Measurements from ENCODE around the gene UFD1. TPM values are rescaled to one million over a fixed set of nuclear protein-coding genes. Genes with fewer than 3 reads are reported as not detected.
"Not testable (repeated sequence)": the region's sequence is repeated elsewhere in the genome, so short reads cannot be mapped to it uniquely, and the experiment has no call there.

UFD1 gene
- total and polyA plus RNA-seq, 11 donors: 28.7 to 80.5 (median 43.0) TPM

DNA sequence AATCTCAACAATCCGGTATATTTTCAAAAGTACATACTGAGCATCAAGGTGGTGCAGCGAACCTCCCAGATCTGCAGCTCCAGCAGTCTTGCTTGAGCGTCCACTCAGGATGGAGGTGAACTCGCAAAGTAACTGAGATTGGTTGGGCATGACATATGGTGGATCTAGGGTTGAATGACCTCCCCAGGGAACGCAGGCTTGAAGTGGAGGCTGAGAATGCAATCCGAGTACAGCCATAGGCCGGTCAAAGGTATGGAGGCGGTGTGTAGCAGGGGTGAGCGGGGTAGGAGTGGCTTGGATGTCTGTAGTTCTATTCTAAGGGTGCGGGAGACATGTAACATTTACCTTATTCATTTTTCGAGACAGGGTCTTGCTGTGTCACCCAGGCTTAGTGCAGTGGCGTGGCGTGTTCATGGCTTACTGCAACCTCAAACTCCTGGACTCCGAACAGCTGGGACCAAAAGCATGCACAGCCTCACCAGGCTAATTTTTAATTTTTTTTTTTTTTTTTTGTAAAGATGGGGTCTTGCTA is 30.9 kb downstream of the UFD1 start:
- Histone ChIP-seq H3K4me1 (peaks cover 2 to 48% (median 33%) of the 10 kb centered on the region in 12 donors), H3K4me3 (peak overlapping the region; percentile 73 to 99 (median 91)), H3K9me3 (no peaks in the 10 kb centered on the region), H3K27me3 (no peaks in the 10 kb centered on the region), H3K27ac (peak overlapping the region; percentile 76 to 97 (median 90)), H3K36me3 (peaks cover 0 to 54% (median 45%) of the 10 kb centered on the region in 9 donors)
- WGBS, 4 donors: 11 to 23% (median 16%) methylated on average over 12 to 14 of the region's 14 CpGs
- intact Hi-C loops (cut with DNase I): loop anchor here in 2 of 10 donors (2.0 to 10.0 kb wide), 2 partner anchors 29 to 153 kb away; partner anchors contain the start of gene CLTCL1 (in 1 of the 2)
- no peak for TF ChIP-seq POLR2A (IDR thresholded peaks at IDR 0.05)
- DNase-seq (peak in 2 of 5 donors; percentile 19 to 40), ATAC-seq (peak; percentile 29 to 53 (median 46))

DNA sequence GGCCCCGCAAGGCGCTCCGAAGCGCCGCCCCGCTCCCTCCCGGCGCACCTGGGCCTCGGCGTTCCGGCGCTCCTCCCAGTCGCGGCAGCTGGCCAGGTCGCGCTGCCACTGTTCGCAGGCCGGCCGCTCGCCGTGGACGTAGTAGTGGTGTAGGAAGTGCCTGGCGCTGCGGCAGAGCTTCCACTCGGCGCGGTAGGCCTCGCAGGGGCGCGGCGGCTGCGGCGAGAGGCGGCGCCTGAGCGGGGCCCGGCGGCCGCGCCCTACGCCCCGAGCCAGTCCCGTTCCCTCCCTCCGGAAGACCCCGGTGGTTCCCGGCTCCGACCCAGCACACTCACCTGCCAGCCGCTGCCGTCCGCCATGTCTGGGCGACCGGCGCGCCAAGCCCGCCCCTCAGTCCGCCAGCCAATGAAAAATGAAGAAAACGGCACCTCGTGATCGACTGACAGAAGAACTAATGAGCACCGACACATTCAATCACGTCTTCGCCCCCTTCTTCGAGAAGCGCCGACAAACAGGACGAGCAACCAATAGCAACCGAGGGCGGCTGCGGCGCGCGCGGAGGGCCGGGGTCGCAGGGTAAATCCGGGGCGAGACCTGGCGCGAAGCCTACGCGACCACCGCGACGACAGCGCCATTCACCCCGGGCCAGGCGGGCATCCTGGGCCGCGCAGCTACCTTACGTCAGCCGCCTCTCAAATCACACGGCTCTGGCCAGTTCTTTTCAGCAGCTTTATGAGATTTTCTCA is 31.5 kb downstream of the UFD1 start, which contains the start of gene C22orf39:
C22orf39 (minus strand) TSS at position 382 of the 746 bp plus-strand sequence; CDS start at position 359, 23 bp downstream.
- peak; percentile 84 to 97 (median 94) for ATAC-seq
- intact Hi-C loops (cut with DNase I): loop anchor here in 4 of 10 donors (1.0 to 10.0 kb wide), 4 partner anchors 15 to 153 kb away; partner anchors contain the start of genes MRPL40 (in 2 of the 4), CDC45 (in 1 of the 4), CLTCL1 (in 1 of the 4) and UFD1 (in 1 of the 4)
- Histone ChIP-seq H3K27ac (peak within 1 kb of the TSS; percentile 76 to 97 (median 91)), H3K4me1 (peaks cover 2 to 55% (median 33%) of the 10 kb centered on the region in 12 donors), H3K27me3 (no peaks in the 10 kb centered on the region), H3K4me3 (peak within 1 kb of the TSS; percentile 73 to 99 (median 91)), H3K36me3 (peaks cover 0 to 52% (median 40%) of the 10 kb centered on the region in 9 donors), H3K9me3 (no peaks in the 10 kb centered on the region)
- TF ChIP-seq, protein P1, sequence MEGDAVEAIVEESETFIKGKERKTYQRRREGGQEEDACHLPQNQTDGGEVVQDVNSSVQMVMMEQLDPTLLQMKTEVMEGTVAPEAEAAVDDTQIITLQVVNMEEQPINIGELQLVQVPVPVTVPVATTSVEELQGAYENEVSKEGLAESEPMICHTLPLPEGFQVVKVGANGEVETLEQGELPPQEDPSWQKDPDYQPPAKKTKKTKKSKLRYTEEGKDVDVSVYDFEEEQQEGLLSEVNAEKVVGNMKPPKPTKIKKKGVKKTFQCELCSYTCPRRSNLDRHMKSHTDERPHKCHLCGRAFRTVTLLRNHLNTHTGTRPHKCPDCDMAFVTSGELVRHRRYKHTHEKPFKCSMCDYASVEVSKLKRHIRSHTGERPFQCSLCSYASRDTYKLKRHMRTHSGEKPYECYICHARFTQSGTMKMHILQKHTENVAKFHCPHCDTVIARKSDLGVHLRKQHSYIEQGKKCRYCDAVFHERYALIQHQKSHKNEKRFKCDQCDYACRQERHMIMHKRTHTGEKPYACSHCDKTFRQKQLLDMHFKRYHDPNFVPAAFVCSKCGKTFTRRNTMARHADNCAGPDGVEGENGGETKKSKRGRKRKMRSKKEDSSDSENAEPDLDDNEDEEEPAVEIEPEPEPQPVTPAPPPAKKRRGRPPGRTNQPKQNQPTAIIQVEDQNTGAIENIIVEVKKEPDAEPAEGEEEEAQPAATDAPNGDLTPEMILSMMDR (IDR thresholded peaks at IDR 0.05): peak in 1 of 12 donors; percentile 7
- peak in 1 of 2 donors; percentile 88 for TF ChIP-seq POLR2A (IDR thresholded peaks at IDR 0.05)
- 0 to 1% (median 0%) methylated on average over 44 to 92 of the region's 92 CpGs for WGBS, 4 donors
- DNase-seq: peak; percentile 91 to 92 (median 92)

DNA sequence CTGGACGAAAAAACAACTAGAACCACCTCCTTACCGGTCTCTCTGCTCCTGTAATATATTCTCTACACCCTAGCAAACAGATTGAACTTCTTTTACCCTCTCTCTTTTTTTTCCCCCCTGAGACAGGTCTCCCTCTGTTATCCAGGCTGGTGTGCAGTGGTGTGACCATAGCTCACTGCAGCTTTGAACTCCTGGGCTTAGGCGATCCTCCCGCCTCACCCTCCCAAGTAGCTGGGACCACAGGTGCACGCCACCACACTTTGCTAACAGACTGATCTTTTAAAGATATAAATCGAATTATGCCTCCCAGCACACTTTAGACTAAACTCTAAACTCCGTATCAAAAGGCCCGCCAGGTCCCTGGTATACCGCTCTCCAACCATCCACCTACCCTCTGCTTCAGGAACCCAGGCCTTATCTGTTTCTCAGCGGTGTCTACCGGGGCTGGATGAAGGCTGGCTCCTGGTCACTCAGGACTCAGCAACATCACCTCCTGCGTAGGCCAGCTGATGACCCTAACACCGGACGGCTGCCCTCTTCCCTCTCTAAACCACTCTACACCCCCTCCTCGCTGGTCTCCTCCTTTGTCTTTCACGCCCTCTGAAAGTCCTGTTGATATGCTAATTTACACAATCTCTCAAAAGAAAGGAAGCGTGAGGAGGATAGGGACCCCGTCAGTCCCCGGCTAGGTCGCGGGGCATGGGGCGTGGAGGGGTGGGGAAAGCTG is 32.2 kb downstream of the UFD1 start:
- Histone ChIP-seq H3K4me1 (peaks cover 5 to 61% (median 33%) of the 10 kb centered on the region in 12 donors), H3K4me3 (peak overlapping the region; percentile 73 to 99 (median 91)), H3K27me3 (no peaks in the 10 kb centered on the region), H3K36me3 (peaks cover 0 to 52% (median 33%) of the 10 kb centered on the region in 9 donors), H3K27ac (peak overlapping the region; percentile 76 to 97 (median 91)), H3K9me3 (no peaks in the 10 kb centered on the region)
- DNase-seq (no peak), ATAC-seq (peak in 3 of 4 donors; percentile 2 to 10 (median 3))
- WGBS, 4 donors: 22 to 26% (median 23%) methylated on average over 22 of the region's 22 CpGs
- intact Hi-C loops (cut with DNase I): loop anchor here in 3 of 10 donors (1.0 to 10.0 kb wide), 3 partner anchors 14 to 152 kb away; partner anchors contain the start of genes MRPL40 (in 2 of the 3), CDC45 (in 1 of the 3), CLTCL1 (in 1 of the 3) and UFD1 (in 1 of the 3)
- no peak for TF ChIP-seq POLR2A (IDR thresholded peaks at IDR 0.05)
- TF ChIP-seq, protein P1 (IDR thresholded peaks at IDR 0.05): no peak

DNA sequence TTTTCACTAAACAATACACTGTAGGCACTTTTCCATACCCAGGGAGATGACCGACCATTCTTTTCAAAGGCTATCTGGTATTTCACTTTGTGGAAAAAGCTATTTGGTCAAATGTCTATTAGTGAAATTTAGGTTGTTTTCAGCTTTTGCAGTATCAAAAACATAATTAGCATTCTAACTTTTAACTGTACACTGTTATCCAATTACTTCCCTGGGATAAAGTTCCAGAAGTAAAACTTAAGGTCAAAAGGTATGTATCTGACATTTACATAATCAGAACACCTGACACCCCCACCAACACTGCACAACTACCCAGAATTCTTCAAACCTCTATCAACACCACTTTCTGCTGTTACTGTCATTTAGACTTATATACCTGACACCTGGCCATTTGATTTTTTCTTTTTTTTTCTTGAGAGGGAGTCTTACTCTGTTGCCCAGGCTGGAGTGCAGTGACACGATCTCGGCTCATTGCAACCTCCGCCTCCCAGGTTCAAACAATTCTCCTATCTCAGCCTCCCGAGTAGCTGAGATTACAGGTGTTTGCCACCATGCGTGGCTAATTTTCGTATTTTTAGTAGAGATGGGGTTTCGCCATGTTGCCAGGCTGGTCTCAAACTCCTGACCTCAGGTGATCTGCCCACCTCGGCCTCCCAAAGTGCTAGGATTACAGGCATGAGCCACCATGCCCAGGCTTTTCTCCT is 33.6 kb downstream of the UFD1 start:
- peak overlapping the region in 1 of 12 donors; percentile 92 for H3K4me3 ChIP-seq
- H3K9me3 ChIP-seq, ATAC-seq, H3K27me3 ChIP-seq, DNase-seq: not testable (repeated sequence)
- 83 to 86% (median 85%) methylated on average over 9 of the region's 9 CpGs for WGBS, 4 donors
- peak overlapping the region in 1 of 12 donors; percentile 19 for H3K27ac ChIP-seq
- intact Hi-C loops (cut with DNase I): loop anchor here in 2 of 10 donors (2.0 to 10.0 kb wide), 2 partner anchors 33 to 151 kb away; partner anchors contain the start of genes CDC45 (in 1 of the 2), CLTCL1 (in 1 of the 2) and UFD1 (in 1 of the 2)
- peaks cover 0 to 42% (median 22%) of the 10 kb centered on the region in 9 donors for H3K36me3 ChIP-seq
- peaks cover 5 to 67% (median 33%) of the 10 kb centered on the region in 12 donors for H3K4me1 ChIP-seq
